Measurements from ENCODE around the gene ALAD. TPM values are rescaled to one million over a fixed set of nuclear protein-coding genes. Genes with fewer than 3 reads are reported as not detected.
"Not testable (repeated sequence)": the region's sequence is repeated elsewhere in the genome, so short reads cannot be mapped to it uniquely, and the experiment has no call there.

ALAD gene
- total RNA-seq, 3 donors from 2014 or later = 27.4 to 28.5 (median 28.3) TPM

DNA sequence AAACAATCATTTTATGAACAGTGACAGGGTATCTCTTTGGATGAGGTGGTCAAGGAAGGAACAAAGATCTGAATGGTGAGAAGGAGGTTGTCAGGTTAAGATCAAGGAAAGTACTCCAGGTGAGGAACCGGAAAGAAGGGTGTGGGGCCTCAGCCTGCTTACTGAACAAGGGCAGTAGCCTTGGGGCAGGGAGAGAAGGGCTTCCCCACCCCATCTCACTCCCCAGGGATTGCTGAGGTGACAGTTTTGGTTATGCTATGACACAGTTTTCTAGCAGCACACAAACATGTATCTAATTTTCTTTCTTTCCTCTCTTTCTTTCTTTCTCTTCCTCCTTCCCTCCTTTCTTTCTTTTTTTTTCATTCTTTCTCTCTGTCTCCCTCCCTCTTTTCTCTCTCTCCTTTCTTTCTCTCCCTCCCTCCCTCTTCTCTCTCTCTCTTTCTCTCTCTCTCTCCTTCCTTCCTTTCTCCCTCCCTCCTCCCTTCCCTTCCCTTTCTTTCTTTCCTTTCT is 20.2 kb downstream of the ALAD start:
- Histone ChIP-seq H3K36me3 (no peaks in the 10 kb centered on the region), H3K4me1 (peaks cover 0 to 4% of the 10 kb centered on the region in 2 donors), H3K27ac (peak overlapping the region; percentile 85), H3K4me3 (no peak overlapping the region), H3K9me3 (no peaks in the 10 kb centered on the region), H3K27me3 (no peaks in the 10 kb centered on the region)
- intact Hi-C loops (cut with DNase I; ENCODE audit: low total_unique reads) = no loop called here
- no peak for DNase-seq (ENCODE audit: low spot score in 2 of 2)
- TF ChIP-seq POLR2A (IDR thresholded peaks at IDR 0.05) = no peak
- TF ChIP-seq CTCF (IDR thresholded peaks at IDR 0.05) = no peak
- TF ChIP-seq POLR2AphosphoS5 (IDR thresholded peaks at IDR 0.05) = no peak

- DNase-seq (ENCODE audit: low spot score in 2 of 2); intact Hi-C loops (cut with DNase I; ENCODE audit: low total_unique reads); H3K27me3 ChIP-seq; H3K9me3 ChIP-seq; H3K36me3 ChIP-seq; H3K4me3 ChIP-seq; H3K4me1 ChIP-seq: not testable (repeated sequence)
- H3K27ac ChIP-seq = peak overlapping the region in 1 of 2 donors; percentile 85
Observed at GRCh38 chr9:113379829-113380210, 21.3 kb downstream of the ALAD start.

GRCh38 chr9:113379094-113379828 is 21.8 kb downstream of the ALAD start:
- H3K9me3 ChIP-seq; H3K4me1 ChIP-seq; intact Hi-C loops (cut with DNase I; ENCODE audit: low total_unique reads); H3K4me3 ChIP-seq; H3K27ac ChIP-seq; H3K27me3 ChIP-seq; DNase-seq (ENCODE audit: low spot score in 2 of 2); H3K36me3 ChIP-seq: not testable (repeated sequence)

- Histone ChIP-seq H3K27ac (peak within 1 kb of the TSS; percentile 90 to 95), H3K4me3 (peak within 1 kb of the TSS; percentile 75 to 96 (median 83)), H3K9me3 (no peaks in the 10 kb centered on the region), H3K36me3 (peaks cover 7% of the 10 kb centered on the region), H3K27me3 (no peaks in the 10 kb centered on the region), H3K4me1 (peaks cover 0 to 2% of the 10 kb centered on the region in 2 donors)
- intact Hi-C loops (cut with DNase I; ENCODE audit: low total_unique reads) = no loop called here
- peak; percentile 72 to 90 for DNase-seq (ENCODE audit: low spot score in 2 of 2)
- TF ChIP-seq POLR2A (IDR thresholded peaks at IDR 0.05) (peak; percentile 89), CTCF (IDR thresholded peaks at IDR 0.05) (peak in 1 of 3 donors; percentile 15), POLR2AphosphoS5 (IDR thresholded peaks at IDR 0.05) (peak; percentile 46 to 92 (median 85))
Observed at GRCh38 chr9:113376634-113377567, 24.2 kb downstream of the ALAD start, which contains the start of gene HDHD3. HDHD3 (minus strand) TSS chr9:113376986; CDS start chr9:113374354, 2,632 bp downstream.

DNA sequence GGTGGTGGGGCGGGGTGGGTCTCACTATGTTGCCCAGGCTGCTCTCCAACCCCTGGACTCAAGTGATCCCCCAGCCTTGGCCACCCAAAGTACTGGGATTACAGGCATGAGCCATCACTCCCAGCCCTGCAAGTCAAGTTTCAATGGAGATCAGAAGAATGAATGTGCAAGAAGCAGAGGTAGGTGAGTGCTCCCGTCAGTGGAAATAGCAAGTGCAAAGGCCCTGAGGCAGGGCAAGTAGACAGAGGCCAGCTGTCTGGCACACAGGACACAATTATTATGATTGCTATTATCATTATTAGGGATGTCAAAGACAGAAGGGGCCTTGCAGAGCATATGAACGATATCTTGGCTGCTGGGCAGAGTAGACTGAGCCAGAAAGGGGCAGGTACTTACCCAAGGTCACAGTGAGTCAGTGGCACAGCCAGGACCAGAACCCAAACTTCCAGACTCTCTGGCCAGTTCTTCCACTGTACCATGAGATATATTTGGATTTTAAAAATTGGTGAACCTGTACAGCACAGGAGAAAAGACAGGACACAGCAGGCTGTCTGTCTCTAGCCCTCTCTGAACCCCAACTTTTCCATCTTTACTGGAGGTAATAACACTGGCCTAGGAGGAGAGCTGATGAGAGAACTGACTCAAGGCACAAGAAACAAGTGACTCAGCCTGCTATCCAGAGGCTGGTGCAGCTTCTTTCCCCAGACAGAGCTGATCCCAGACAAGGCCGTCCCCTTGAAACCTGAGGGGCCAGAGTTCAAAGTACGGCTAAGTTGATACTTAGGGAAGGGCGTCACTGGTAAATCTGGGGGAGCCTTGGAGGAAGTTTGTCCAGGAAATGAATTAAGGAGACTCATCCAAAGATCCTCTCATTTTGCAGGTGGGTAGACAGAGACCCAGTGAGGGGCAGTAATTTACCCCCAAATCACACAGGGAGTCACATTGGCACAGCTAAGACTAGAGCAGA is 25.7 kb downstream of the ALAD start:
- no peak for TF ChIP-seq CTCF (IDR thresholded peaks at IDR 0.05)
- no peak for TF ChIP-seq POLR2AphosphoS5 (IDR thresholded peaks at IDR 0.05)
- TF ChIP-seq POLR2A (IDR thresholded peaks at IDR 0.05) = no peak
- Histone ChIP-seq H3K4me1 (peaks cover 0 to 3% of the 10 kb centered on the region in 2 donors), H3K9me3 (no peaks in the 10 kb centered on the region), H3K4me3 (peak overlapping the region in 2 of 3 donors; percentile 83 to 96), H3K27ac (peak overlapping the region; percentile 46 to 90), H3K27me3 (no peaks in the 10 kb centered on the region), H3K36me3 (peaks cover 7% of the 10 kb centered on the region)
- no peak for DNase-seq (ENCODE audit: low spot score in 2 of 2)
- intact Hi-C loops (cut with DNase I; ENCODE audit: low total_unique reads) = no loop called here
